KBM-7 (cell line): ENCODE data around the gene THNSL1.

Source experiments
- DNase-seq: peaks from one replicate; pipeline ENCODE4 v3.0.0-alpha.2; 2015
- in situ Hi-C: fragments of 300-500 bp; cut with MboI; formaldehyde crosslinking; loops from 2 replicates; pipeline ENCODE4 v1.14.3; 2020; ENCODE audit warnings: low sequenced_read_pairs, low pct_unique_long_range_greater_than_20kb, mixed read lengths

THNSL1 gene

DNA sequence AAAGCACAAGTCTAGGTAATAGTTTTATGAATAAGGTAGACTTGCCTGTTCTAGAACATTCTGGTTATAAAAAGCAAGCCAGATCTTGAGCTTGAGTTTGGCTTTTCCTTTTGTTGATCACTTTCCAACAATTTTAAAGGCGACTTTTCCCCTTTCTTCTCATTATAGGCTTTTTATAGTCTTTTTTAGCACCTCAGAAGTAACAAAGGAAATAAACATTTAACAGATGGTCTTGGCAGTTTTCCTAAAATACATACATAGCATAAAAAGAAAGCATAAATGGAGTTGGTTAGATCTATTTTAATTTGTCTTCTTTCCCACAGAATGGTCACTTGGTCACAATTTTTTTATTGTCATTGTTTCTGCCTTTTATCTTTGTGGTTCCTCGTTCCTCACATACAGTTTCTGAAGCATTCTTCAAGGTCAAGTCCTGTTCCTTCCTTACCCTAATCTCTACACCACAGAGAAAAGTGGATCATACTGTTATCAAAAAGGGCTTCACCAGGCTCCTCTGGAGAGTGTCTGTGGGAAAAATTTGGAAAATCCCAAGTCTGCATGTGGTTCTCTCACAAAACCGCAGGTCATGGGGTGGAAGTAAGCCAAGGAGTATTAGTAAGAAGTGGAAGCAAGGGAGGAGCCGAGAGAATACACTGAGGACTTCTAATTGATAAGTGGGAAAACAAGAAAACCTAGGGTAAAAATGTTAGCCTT, 31.3 kb downstream of the THNSL1 start:
- in situ Hi-C loops = no loop called here
- DNase-seq = no peak

DNA sequence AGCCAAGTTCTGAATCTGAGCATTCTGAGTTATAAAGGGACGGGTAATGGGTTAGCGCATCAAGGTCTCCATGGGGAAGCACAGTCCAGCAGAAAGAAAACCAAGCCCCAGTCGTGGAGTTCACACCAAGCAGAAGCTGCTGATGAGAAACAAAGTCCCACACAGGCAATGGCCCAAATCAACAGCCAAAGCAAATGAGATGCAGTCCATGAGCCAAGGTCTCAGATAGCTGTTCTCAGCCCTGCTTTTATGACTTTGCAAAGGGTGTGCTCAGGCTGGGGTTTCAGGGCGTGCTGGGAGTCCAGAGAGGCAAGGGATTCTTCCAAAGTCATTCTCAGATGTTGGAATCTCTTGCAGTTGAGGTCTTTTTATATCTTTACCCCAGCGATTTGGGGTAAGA, 32.0 kb downstream of the THNSL1 start:
- in situ Hi-C loops = no loop called here
- DNase-seq = no peak

DNA sequence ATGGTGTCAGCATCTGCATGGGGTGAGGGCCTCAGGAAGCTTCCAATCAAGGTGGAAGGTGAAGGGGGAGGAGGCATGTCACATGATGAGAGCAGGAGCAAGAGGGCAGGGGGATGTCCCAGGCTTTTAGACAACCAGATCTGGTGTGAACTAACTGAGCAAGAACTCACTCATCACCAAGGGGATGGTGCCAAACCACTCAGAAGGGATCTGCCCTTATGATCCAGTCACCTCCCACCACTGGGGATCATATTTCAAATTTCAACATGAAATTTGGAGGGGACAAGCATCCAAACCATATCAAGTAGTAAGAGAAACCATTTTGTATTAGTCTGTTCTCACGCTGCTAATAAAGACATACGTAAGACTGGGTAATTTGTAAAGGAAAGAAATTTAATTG, 33.6 kb downstream of the THNSL1 start:
- in situ Hi-C loops = no loop called here
- DNase-seq = no peak

DNA sequence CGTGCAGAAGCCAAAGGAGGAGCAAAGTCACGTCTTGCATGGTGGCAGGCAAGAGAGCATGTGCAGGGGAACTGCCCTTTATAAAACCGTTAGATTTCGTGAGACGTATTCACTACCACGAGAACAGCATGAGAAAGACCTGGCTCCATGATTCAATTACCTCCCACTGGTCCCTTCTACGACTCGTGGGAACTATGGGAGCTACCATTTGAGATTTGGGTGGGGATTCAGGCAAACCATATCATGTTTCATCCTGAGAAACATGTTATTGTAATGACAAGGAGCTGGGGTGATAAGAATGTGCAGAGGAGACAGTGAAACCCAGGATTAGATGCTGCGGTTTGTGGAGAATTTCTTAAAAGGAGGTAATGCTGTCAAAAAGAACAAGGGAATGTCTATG, 34.0 kb downstream of the THNSL1 start:
- no peak for DNase-seq
- in situ Hi-C loops = no loop called here

DNA sequence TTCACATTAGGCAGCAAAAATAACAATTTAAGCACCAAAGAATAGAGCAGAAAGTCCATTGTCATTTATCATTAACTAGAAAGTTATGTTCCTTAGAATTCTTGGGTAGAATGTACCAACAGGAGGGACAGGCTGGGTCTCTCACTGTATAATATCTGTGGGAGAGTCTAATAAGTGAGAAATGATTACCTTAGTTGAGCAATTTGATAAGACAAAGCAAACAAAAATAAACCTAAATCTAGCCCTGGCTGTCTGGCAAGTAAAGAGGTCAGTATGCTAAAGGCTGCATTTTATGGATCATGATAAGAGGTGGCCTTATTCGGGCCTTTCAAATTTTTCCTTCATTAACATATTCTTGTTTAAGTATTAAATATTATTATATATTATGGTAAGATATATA, 35.6 kb downstream of the THNSL1 start:
- DNase-seq = no peak
- in situ Hi-C loops = no loop called here

DNA sequence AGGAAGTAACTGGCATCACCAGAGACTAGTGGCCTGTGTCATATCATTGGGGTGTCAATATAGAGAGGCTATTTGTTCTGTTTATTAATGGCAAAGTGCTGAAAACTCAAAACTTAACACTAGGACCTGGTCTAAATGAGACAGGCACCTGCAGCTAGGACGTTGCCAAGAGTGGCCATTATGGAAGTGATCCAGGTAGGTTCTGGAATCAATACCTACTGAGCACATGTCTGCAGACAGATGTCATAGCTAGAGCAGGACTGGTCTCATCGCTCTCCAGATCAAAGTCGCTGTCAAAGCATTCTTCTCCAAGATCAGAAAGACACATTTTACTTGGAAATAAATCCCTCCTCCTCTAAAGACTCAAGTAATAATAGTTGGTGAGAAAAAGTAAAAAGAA, 40.3 kb downstream of the THNSL1 start:
- in situ Hi-C loops = no loop called here
- no peak for DNase-seq

DNA sequence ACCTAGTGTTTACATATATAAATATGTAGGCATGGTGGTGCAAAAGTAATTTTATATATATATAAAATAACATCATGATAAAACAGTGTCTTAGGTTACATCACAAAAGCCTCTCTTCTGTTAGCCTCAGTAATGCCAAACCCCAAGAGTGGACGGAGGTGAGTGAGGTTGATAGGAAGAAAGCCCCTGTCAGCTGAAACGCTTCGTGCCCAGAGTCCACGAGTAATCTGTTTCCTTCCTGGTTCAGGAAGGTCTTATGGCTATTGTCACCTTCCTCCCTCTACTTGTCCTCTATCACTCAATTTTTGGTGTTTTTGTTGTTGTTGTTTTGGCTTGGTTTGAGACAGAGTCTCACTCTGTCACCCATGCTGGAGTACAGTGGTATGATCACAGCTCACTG, 41.5 kb downstream of the THNSL1 start:
- in situ Hi-C loops = no loop called here
- DNase-seq = no peak

DNA sequence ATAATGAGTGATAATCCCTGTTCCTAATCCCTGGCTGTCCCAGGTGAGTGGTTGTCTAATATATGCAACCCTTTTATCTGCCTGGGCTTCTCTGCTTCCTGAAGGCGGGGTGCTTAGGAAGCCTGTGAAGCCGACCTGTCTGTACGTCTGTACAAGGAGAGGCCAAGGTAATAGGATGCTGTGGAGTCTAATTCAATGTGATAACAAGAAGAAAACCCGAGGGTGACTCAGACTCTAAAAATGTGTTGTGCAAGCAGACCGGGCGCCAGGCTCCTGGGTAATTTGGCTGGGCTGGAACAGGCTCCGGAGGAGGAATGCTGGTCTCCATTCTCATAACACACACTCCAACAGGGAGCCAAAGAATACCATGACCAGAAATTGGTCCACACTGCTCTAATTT, 43.6 kb downstream of the THNSL1 start:
- DNase-seq = no peak
- in situ Hi-C loops = no loop called here

DNA sequence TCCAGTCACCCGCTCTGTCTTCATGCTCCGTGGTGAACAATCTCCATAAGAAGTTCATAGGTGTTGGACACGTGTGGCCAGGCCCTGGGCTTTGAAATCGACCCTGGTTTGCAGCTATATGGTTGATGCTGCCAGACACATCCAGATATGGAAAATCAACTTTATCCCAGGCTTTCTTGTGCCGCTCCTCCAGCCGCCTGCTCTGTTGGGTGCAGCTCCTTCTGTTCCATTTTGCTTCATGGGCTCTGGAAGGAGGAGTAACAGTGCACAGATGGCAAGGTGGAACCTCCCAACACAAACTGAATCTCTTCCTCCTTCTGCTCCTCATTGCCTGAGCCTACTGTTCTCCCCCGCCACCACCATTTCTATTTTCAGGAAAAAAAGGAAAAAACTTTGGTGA, 44.7 kb downstream of the THNSL1 start:
- DNase-seq = no peak
- in situ Hi-C loops = no loop called here

DNA sequence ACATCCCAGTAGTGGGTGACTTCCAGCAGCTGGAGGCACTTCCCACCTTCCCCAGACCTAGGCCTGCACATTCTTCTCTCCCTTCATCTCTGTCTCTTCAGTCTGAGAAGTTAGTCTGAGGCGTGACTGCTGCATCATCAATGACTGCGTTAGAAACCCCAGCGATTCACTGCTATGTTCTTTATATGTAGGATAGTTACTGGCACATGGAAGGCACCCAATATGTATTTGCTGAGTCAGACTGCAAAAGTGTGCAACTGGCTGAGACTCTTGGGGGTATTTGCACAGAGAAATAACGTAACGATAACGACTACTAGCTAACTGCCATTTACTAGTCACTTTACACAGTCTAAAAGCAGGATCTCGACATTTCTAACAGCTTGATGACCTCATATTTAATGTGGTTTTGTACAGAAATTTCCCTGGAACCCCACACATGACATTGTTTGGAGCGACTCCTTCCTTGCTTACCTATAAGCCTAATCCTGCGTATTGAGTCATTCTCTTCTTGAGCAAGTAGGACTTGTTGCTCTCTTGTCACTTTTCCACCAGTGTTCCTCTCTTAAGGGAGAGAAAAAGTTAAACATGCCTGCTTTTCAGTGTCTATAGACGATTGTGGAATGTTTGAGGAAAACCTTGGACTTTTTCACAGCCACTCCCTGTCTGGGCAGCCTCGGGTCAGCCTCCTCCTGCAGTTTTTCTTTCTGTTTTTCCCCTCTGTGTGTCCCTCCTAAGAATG, 45.5 kb downstream of the THNSL1 start:
- DNase-seq = no peak

DNA sequence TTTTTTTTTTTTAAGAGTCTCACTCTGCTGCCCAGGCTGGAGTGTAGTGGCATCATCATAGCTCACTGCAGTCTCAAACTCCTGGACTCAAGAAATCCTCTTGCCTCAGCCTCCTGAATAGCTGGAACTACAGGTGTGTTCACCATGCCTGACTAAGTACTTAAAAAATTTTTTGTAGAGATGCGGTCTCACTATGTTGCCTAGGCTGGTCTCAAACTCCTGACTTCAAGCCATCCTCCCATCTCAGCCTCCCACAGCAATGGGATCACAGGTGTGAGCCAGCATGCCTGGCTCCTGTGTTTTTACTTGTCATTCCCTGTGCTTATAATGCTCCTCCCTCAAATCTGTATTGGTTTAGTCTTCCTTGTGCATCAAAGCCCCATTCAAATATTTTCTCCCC, 46.7 kb downstream of the THNSL1 start:
- DNase-seq = no peak
- in situ Hi-C loops = no loop called here

More for the DNA sequence above, 45.5 kb downstream of the THNSL1 start:
- in situ Hi-C loops = no loop called here

DNA sequence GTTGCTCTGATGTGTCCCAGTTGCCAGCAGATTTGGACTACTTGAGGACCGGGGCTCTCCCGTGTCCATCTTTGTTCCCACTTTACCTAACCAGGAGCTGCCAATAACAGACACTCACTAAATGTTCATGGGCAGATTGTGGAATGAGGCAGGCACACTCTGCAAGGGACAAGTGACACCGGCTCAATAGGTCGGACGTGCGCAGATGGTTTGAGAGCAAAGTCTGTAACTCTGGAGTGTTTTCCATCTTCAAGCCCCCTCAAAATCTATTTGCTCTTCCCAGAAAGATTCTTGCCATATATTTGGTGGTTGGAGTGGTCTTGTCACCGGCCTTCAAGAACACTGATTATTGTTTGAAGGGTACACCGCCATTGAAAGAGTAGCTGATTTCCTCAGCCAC, 47.2 kb downstream of the THNSL1 start:
- in situ Hi-C loops = no loop called here
- DNase-seq = no peak

DNA sequence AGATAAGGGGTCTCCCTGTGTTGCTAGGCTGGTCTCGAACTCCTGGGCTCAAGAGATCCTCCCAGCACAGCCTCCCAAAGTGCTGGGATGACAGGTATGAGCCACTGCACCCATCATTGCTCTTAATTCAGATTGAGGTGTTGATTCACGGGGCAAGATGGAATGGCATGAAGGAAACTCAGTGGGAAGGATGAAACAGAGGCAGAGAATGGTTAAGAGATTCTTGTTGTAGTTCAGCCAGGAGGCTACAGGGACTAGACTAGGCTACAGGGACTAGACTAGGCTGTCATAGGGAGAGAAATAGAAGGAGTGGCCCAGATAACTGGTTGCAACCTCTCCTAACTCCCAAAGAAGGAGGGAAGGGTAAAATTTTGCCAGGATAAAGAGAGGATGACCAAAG, 48.0 kb downstream of the THNSL1 start:
- DNase-seq = no peak
- in situ Hi-C loops = no loop called here

DNA sequence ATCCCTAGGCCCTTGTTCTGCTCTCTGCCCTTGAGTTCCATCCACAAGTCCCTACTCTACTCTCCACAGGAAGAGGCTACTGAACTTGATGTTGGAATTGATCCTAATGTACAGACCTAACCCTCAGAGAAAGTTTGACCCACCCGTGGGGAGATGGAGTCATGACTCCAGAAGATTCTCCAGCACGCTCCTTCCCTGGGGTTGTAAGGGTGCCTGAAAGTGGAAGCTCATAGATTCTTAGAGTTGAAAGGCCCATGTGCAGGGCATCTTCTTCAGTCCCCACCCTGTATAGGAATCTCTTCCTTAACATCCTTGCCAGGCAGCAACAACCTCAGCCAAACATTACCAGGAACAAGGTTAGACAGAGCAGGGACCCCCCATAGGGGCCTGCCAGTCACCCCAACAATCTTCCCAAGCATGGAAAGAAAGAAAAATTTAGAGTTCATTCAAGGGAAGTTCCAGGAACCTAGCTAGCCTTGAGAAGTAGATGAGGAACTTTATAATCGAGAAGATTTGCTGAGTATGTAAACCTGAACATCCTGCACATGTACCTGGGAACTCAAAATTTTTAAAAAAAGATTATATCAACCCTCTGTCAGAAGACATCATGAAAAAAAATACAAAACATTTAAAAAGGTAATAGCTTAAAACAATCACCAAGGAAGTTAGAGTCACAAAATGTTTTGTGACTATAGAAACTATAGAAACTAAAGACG, 49.5 kb downstream of the THNSL1 start:
- DNase-seq = no peak
- in situ Hi-C loops = no loop called here

DNA sequence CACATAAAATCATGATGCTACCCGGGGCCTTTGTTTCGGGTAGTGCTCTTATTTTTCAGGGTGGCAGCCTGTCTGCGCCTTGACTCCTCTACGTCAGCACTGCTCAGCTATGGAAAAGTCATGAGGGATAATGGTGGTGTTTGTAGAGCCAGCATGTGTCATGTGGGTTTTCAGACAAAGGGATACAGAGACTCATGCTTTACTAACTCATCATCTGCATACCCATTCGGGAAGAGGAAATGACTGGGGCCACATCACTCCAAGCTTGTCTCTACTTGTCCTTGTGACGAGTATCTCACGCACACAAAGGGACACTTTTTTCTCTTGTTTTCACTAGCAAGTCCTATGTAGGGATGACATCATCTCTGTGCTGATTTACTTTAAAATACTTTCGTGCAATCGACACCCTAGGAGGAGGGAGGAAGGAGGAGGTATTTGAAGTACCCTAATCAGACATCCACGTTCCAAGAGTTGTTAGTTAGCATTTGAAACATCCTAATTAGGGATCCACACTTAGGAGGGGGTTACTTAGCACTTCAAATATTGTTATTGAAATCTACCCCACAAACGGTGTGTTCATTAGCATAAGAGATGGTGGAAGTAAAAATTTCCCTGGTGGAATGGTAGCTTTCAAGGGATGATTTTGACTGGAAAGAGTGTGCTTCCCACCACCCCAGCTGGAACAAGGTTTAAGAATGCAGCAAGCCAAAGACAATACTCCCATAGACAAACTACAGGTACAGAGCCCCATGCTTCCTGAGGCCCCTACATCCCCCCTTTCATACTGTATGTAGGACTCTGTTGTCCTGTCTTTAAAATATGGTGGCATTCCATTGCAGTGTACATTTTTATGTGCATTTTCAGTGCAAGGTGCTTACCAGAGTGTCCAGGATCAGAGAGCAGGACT, 52.0 kb downstream of the THNSL1 start:
- in situ Hi-C loops = no loop called here
- no peak for DNase-seq

DNA sequence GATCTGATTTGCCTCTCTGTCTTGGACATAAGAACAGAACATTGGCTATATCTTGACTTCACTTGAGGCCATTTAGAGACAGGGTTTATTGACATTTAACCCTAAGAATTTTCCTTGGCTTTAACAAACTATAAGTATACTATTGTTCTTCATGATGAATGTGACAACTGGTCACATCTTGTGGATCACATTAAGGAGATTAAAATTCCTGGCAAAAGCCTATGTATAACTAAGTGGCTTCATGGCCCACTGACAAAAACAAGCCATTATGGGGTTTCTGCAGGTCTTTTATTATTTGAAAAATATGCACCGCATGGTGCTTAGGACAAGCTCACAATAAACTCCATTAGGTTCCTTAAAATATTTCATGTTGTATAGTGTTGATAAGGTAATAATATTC, 54.8 kb downstream of the THNSL1 start:
- DNase-seq = no peak
- in situ Hi-C loops = no loop called here

DNA sequence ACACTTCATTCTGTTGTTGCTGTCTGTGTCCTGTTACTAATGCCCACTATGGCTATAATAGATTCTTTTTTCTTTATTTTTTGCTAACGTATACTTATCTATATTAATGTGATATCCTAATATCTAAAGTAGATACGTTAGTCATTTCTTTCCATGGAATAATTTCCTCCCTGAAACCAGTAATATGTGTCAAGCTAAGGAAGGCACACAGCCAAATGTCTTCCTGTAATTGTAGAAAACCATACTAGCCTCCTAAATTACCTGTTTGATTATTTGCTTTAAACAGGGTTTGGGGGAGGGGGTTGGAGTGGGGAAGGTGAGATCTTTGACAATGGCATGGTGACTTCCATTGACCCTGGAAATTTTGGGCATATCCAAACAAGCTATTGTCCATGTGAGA, 56.4 kb downstream of the THNSL1 start:
- in situ Hi-C loops = no loop called here
- no peak for DNase-seq

DNA sequence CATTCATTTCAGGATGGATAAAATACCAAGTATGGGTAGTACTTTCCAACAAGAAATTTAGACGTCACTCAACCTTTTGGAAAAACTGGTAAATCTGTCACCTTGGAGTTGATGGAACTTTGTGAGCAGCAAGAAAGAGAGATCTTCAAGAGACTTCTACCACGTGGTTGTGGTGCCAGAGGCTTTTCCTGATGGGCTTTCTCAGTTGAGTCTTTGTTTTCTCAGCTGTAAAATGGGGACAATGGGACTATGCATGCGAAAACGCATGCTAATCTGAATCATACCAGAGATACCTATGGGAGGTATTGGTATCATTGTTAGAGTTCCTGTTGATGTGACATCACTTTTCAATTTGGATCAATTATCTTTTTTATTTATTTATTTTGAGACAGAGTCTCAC, 59.4 kb downstream of the THNSL1 start:
- in situ Hi-C loops = no loop called here

More for the DNA sequence above, 59.4 kb downstream of the THNSL1 start:
- no peak for DNase-seq
